Naive B cell (primary cell): ENCODE data around the gene KRT13. TPM values are rescaled to one million over a fixed set of nuclear protein-coding genes. Genes with fewer than 3 reads are reported as not detected.

ENCODE experiments used
- ATAC-seq, 2 donors: fragments of 150-1000 bp; cut with Tn5 transposase; 2 replicates each; pipeline ENCODE4 v1.10.0; 2021; ENCODE audit warnings: low read depth in 2 of 2, mild to moderate bottlenecking in 2 of 2, moderate library complexity in 2 of 2
- DNase-seq: peaks from one replicate; pipeline ENCODE4 v3.0.0; 2022
- H3K27ac Mint-ChIP-seq, 6 donors: one replicate each; pipeline ENCODE4 v1.8.0; 2020 to 2022; ENCODE audit warnings: mild to moderate bottlenecking in 6 of 6, mixed read lengths in 6 of 6, moderate library complexity in 5 of 6, inconsistent platforms in 2 of 6
- H3K27me3 Mint-ChIP-seq, 3 donors: one replicate each; pipeline ENCODE4 v1.8.0; 2021 to 2022; ENCODE audit warnings: mixed read lengths in 3 of 3, mild to moderate bottlenecking in 1 of 3
- H3K36me3 Mint-ChIP-seq, 2 donors: one replicate each; pipeline ENCODE4 v1.8.0; 2020 to 2022; ENCODE audit warnings: mixed read lengths in 2 of 2, inconsistent platforms in 1 of 2, mild to moderate bottlenecking in 1 of 2
- H3K4me1 Mint-ChIP-seq, 3 donors: one replicate each; pipeline ENCODE4 v1.8.0; 2020 to 2022; ENCODE audit warnings: mixed read lengths in 3 of 3, inconsistent platforms in 1 of 3, mild to moderate bottlenecking in 1 of 3, moderate library complexity in 1 of 3
- H3K4me3 Mint-ChIP-seq, 8 donors: one replicate each; pipeline ENCODE4 v1.8.0; 2020 to 2022; ENCODE audit warnings: mild to moderate bottlenecking in 8 of 8, mixed read lengths in 8 of 8, moderate library complexity in 8 of 8, inconsistent platforms in 2 of 8
- H3K9me3 Mint-ChIP-seq, 7 donors: one replicate each; pipeline ENCODE4 v1.8.0; 2020 to 2022; ENCODE audit warnings: mixed read lengths in 7 of 7, mild to moderate bottlenecking in 5 of 7, inconsistent platforms in 2 of 7, moderate library complexity in 1 of 7
- polyA plus RNA-seq, 6 donors: library from polyadenylated mRNA; unstranded; fragments of 300-500 nt; fragmentation: Illumina TruSeq; gene quantifications; one replicate each; pipeline ENCODE4 v1.2.3, GENCODE V29; 2021; ENCODE audit warnings: low read depth in 6 of 6

Gene KRT13
- polyA plus RNA-seq, 6 donors from 2014 or later, result not detected

- H3K36me3 Mint-ChIP-seq, result no peaks in the 10 kb centered on the region
Measured at GRCh38 chr17:41455236-41455635, 50.2 kb downstream of the KRT13 start.

GRCh38 chr17:41453066-41453465 is 52.3 kb downstream of the KRT13 start:
- H3K27me3 Mint-ChIP-seq, result peaks cover 34 to 58% (median 43%) of the 10 kb centered on the region in 3 donors
- H3K9me3 Mint-ChIP-seq, result no peaks in the 10 kb centered on the region
- no peaks in the 10 kb centered on the region for H3K36me3 Mint-ChIP-seq

More at GRCh38 chr17:41455236-41455635, 50.2 kb downstream of the KRT13 start:
- Mint-ChIP-seq H3K9me3 (no peaks in the 10 kb centered on the region), H3K4me3 (no peak overlapping the region), H3K27ac (no peak overlapping the region), H3K27me3 (peaks cover 30 to 47% (median 33%) of the 10 kb centered on the region in 3 donors), H3K4me1 (no peaks in the 10 kb centered on the region)
- no peak for DNase-seq
- no peak for ATAC-seq

GRCh38 chr17:41452281-41452680 is 53.1 kb downstream of the KRT13 start:
- no peak for DNase-seq
- Mint-ChIP-seq H3K4me1 (peaks cover 0 to 2% (median 0%) of the 10 kb centered on the region in 3 donors), H3K27ac (no peak overlapping the region), H3K36me3 (no peaks in the 10 kb centered on the region), H3K27me3 (peaks cover 27 to 58% (median 43%) of the 10 kb centered on the region in 3 donors), H3K9me3 (no peaks in the 10 kb centered on the region), H3K4me3 (no peak overlapping the region)
- ATAC-seq, result no peak

More at GRCh38 chr17:41453066-41453465, 52.3 kb downstream of the KRT13 start:
- DNase-seq, result no peak
- peaks cover 0 to 2% (median 0%) of the 10 kb centered on the region in 3 donors for H3K4me1 Mint-ChIP-seq
- H3K4me3 Mint-ChIP-seq, result no peak overlapping the region
- no peak for ATAC-seq
- no peak overlapping the region for H3K27ac Mint-ChIP-seq

- H3K27me3 Mint-ChIP-seq, result peaks cover 30 to 67% (median 50%) of the 10 kb centered on the region in 3 donors
Measured at GRCh38 chr17:41451154-41451728, 54.2 kb downstream of the KRT13 start.

More at GRCh38 chr17:41451154-41451728, 54.2 kb downstream of the KRT13 start:
- ATAC-seq (no peak), DNase-seq (no peak)
- peaks cover 0 to 2% (median 0%) of the 10 kb centered on the region in 3 donors for H3K4me1 Mint-ChIP-seq
- H3K9me3 Mint-ChIP-seq, result no peaks in the 10 kb centered on the region
- H3K27ac Mint-ChIP-seq, result no peak overlapping the region
- no peaks in the 10 kb centered on the region for H3K36me3 Mint-ChIP-seq
- no peak overlapping the region for H3K4me3 Mint-ChIP-seq

Other genes starting within 250 kb of the KRT13 start
- not detected for gene KRTAP9-6, start 240.2 kb downstream of the KRT13 start, polyA plus RNA-seq
- gene KRTAP9-7, start 229.9 kb downstream of the KRT13 start, polyA plus RNA-seq, result not detected
- gene KRTAP29-1, start 202.8 kb downstream of the KRT13 start, polyA plus RNA-seq, result not detected
- gene KRTAP16-1, start 196.3 kb downstream of the KRT13 start, polyA plus RNA-seq, result 1 to 10 TPM in 1 of 6 donors, under 1 TPM in 3, not detected in 2; 0.38 to 2.0 (median 0.55) TPM
- gene KRTAP17-1, start 189.9 kb downstream of the KRT13 start, polyA plus RNA-seq, result not detected
- not detected for gene KRT33A, start 154.8 kb downstream of the KRT13 start, polyA plus RNA-seq
- not detected for gene KRT33B, start 135.8 kb downstream of the KRT13 start, polyA plus RNA-seq
- gene KRT34, start 123.3 kb downstream of the KRT13 start, polyA plus RNA-seq, result not detected
- not detected for gene KRT31, start 108.0 kb downstream of the KRT13 start, polyA plus RNA-seq
- gene KRT37, start 81.0 kb downstream of the KRT13 start, polyA plus RNA-seq, result not detected
- not detected for gene KRT38, start 64.6 kb downstream of the KRT13 start, polyA plus RNA-seq
- not detected for gene KRT32, start 38.2 kb downstream of the KRT13 start, polyA plus RNA-seq
- not detected for gene KRT35, start 24.5 kb downstream of the KRT13 start, polyA plus RNA-seq
- not detected for gene KRT36, start 15.7 kb downstream of the KRT13 start, polyA plus RNA-seq
- gene KRT15, start 13.3 kb upstream of the KRT13 start, polyA plus RNA-seq, result not detected
- gene KRT19, start 22.7 kb upstream of the KRT13 start, polyA plus RNA-seq, result not detected
- gene KRT9, start 66.4 kb upstream of the KRT13 start, polyA plus RNA-seq, result not detected
- gene KRT14, start 81.3 kb upstream of the KRT13 start, polyA plus RNA-seq, result not detected
- gene KRT16, start 107.2 kb upstream of the KRT13 start, polyA plus RNA-seq, result not detected
- gene KRT17, start 119.0 kb upstream of the KRT13 start, polyA plus RNA-seq, result not detected
- gene EIF1, start 183.3 kb upstream of the KRT13 start, polyA plus RNA-seq, result 1,000 to 10,000 TPM; 1,122 to 1,685 (median 1,504) TPM
- gene GAST, start 206.7 kb upstream of the KRT13 start, polyA plus RNA-seq, result not detected
- gene HAP1, start 229.0 kb upstream of the KRT13 start, polyA plus RNA-seq, result not detected